ENCODE results near the gene MICB. TPM values are rescaled to one million over a fixed set of nuclear protein-coding genes. Genes with fewer than 3 reads are reported as not detected.

MICB gene
- total and polyA plus RNA-seq, 9 of the 15 experiments (the other 6 are each of a cell fraction or from before 2014, with no cell fraction given) = 13.3 to 34.5 (median 19.8) TPM

DNA sequence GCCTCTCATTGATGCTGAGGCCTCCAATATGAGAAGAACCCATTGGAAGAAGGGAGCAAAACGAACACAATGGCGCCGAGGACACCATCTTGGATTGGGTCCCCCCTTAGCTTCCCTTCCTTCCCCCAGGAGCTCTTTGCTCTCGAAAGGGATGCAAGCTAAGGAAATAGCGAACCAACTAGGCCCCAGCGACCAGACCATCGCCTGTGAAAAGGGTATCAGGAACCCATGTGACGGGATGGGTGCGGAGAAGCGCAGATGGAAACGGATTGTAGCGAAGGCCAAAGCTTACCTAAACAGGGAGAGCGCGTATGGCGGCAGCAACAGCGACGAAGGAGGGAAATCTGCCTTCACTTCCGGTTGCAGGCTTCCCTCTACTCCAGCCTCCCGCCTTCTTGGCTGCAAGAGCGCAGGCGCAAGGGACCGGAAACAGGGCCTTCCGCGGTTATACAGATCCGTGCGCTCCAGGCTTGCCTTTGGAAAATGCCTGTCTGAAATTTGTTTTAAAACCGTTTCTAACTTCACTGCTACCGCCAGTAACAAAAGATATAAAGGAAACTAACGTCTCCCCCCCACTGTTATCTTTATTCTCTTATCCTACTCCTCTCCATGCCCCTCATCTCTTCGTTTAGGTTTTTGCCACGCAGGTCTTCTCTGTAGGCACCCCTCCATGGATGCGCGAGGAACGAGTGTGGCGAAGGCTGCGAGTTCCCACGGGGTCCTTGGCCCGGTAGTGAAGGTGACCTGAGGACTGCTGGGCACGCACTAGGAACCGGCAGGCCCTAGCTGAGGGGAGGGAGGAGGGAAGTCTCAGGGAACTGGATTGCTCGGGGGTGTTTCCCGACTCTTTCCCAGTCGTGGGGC lies 43.9 kb downstream of the MICB start, which contains the start of gene DDX39B (continued):
- TF ChIP-seq, protein P1, sequence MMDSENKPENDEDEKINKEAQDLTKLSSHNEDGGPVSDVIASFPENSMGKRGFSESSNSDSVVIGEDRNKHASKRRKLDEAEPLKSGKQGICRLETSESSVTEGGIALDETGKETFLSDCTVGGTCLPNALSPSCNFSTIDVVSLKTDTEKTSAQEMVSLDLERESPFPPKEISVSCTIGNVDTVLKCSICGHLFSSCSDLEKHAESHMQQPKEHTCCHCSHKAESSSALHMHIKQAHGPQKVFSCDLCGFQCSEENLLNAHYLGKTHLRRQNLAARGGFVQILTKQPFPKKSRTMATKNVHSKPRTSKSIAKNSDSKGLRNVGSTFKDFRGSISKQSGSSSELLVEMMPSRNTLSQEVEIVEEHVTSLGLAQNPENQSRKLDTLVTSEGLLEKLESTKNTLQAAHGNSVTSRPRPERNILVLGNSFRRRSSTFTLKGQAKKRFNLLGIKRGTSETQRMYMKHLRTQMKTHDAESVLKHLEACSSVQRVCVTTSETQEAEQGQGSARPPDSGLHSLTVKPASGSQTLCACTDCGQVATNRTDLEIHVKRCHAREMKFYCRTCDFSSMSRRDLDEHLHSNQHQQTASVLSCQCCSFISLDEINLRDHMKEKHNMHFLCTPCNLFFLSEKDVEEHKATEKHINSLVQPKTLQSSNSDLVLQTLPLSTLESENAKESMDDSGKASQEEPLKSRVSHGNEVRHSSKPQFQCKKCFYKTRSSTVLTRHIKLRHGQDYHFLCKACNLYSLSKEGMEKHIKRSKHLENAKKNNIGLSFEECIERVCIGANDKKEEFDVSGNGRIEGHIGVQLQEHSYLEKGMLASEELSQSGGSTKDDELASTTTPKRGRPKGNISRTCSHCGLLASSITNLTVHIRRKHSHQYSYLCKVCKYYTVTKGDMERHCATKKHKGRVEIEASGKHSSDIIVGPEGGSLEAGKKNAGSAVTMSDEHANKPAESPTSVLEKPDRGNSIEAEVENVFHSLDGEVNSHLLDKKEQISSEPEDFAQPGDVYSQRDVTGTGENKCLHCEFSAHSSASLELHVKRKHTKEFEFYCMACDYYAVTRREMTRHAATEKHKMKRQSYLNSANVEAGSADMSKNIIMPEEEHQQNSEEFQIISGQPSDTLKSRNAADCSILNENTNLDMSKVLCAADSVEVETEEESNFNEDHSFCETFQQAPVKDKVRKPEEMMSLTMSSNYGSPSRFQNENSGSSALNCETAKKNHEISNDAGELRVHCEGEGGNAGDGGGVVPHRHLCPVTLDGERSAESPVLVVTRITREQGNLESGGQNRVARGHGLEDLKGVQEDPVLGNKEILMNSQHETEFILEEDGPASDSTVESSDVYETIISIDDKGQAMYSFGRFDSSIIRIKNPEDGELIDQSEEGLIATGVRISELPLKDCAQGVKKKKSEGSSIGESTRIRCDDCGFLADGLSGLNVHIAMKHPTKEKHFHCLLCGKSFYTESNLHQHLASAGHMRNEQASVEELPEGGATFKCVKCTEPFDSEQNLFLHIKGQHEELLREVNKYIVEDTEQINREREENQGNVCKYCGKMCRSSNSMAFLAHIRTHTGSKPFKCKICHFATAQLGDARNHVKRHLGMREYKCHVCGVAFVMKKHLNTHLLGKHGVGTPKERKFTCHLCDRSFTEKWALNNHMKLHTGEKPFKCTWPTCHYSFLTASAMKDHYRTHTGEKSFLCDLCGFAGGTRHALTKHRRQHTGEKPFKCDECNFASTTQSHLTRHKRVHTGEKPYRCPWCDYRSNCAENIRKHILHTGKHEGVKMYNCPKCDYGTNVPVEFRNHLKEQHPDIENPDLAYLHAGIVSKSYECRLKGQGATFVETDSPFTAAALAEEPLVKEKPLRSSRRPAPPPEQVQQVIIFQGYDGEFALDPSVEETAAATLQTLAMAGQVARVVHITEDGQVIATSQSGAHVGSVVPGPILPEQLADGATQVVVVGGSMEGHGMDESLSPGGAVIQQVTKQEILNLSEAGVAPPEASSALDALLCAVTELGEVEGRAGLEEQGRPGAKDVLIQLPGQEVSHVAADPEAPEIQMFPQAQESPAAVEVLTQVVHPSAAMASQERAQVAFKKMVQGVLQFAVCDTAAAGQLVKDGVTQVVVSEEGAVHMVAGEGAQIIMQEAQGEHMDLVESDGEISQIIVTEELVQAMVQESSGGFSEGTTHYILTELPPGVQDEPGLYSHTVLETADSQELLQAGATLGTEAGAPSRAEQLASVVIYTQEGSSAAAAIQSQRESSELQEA (IDR thresholded peaks at IDR 0.05; ENCODE audit: low read depth) = no peak
- TF ChIP-seq SMARCA4 (IDR thresholded peaks at IDR 0.05) (peak; percentile 55; the same call in 1 of the 2 replicates), ZNF133 (CRISPR knock-in tag; IDR thresholded peaks at IDR 0.05) (no peak), ZNF583 (CRISPR knock-in tag; IDR thresholded peaks at IDR 0.05) (peak; percentile 86), MTA1 (IDR thresholded peaks at IDR 0.05; ENCODE audit: borderline replicate concordance) (peak; percentile 95), ETV5 (CRISPR knock-in tag; IDR thresholded peaks at IDR 0.05; ENCODE audit: low read depth) (peak; percentile 96), MTF1 (CRISPR knock-in tag; IDR thresholded peaks at IDR 0.05; ENCODE audit: borderline replicate concordance) (peak; percentile 41; the same call in 1 of the 2 replicates), KAT7 (CRISPR knock-in tag; IDR thresholded peaks at IDR 0.05; ENCODE audit: borderline replicate concordance) (peak; percentile 57; the same call in 1 of the 2 replicates), ZNF174 (CRISPR knock-in tag; IDR thresholded peaks at IDR 0.05) (no peak), ZKSCAN1 (IDR thresholded peaks at IDR 0.05; ENCODE audit: low read depth, low read length) (peak; percentile 33; the same call in 1 of the 2 replicates)
- TF ChIP-seq, protein P2, sequence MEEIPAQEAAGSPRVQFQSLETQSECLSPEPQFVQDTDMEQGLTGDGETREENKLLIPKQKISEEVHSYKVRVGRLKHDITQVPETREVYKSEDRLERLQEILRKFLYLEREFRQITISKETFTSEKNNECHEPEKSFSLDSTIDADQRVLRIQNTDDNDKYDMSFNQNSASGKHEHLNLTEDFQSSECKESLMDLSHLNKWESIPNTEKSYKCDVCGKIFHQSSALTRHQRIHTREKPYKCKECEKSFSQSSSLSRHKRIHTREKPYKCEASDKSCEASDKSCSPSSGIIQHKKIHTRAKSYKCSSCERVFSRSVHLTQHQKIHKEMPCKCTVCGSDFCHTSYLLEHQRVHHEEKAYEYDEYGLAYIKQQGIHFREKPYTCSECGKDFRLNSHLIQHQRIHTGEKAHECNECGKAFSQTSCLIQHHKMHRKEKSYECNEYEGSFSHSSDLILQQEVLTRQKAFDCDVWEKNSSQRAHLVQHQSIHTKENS (CRISPR knock-in tag; IDR thresholded peaks at IDR 0.05) = no peak
- TF ChIP-seq, protein P3, sequence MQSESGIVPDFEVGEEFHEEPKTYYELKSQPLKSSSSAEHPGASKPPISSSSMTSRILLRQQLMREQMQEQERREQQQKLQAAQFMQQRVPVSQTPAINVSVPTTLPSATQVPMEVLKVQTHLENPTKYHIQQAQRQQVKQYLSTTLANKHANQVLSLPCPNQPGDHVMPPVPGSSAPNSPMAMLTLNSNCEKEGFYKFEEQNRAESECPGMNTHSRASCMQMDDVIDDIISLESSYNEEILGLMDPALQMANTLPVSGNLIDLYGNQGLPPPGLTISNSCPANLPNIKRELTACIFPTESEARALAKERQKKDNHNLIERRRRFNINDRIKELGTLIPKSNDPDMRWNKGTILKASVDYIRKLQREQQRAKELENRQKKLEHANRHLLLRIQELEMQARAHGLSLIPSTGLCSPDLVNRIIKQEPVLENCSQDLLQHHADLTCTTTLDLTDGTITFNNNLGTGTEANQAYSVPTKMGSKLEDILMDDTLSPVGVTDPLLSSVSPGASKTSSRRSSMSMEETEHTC (IDR thresholded peaks at IDR 0.05) = no peak
- TF ChIP-seq, protein P4, sequence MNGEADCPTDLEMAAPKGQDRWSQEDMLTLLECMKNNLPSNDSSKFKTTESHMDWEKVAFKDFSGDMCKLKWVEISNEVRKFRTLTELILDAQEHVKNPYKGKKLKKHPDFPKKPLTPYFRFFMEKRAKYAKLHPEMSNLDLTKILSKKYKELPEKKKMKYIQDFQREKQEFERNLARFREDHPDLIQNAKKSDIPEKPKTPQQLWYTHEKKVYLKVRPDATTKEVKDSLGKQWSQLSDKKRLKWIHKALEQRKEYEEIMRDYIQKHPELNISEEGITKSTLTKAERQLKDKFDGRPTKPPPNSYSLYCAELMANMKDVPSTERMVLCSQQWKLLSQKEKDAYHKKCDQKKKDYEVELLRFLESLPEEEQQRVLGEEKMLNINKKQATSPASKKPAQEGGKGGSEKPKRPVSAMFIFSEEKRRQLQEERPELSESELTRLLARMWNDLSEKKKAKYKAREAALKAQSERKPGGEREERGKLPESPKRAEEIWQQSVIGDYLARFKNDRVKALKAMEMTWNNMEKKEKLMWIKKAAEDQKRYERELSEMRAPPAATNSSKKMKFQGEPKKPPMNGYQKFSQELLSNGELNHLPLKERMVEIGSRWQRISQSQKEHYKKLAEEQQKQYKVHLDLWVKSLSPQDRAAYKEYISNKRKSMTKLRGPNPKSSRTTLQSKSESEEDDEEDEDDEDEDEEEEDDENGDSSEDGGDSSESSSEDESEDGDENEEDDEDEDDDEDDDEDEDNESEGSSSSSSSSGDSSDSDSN (IDR thresholded peaks at IDR 0.05; ENCODE audit: borderline replicate concordance in 1 of 2, low read depth in 2 of 2, low read length in 2 of 2) = peak in 1 of 2 experiments; percentile 82; a peak in 1 of 4 replicates

Data from K562 (cell line).